ENCODE results near the gene NEAT1. TPM values are rescaled to one million over a fixed set of nuclear protein-coding genes. Genes with fewer than 3 reads are reported as not detected.

Gene NEAT1
- total RNA-seq, 4 donors from 2014 or later, result 537 to 773 (median 608) TPM

GRCh38 chr11:65418431-65418680 is 4.2 kb upstream of the NEAT1 start:
- TF ChIP-seq CTCF (IDR thresholded peaks at IDR 0.05; ENCODE audit: low read depth), result no peak

GRCh38 chr11:65418681-65419459 is 3.7 kb upstream of the NEAT1 start:
- no peak for TF ChIP-seq CTCF (IDR thresholded peaks at IDR 0.05; ENCODE audit: low read depth)

- TF ChIP-seq CTCF (IDR thresholded peaks at IDR 0.05; ENCODE audit: low read depth), result no peak
Measured at GRCh38 chr11:65419460-65419771, 3.2 kb upstream of the NEAT1 start.

GRCh38 chr11:65419772-65420481 is 2.7 kb upstream of the NEAT1 start:
- no peak for TF ChIP-seq CTCF (IDR thresholded peaks at IDR 0.05; ENCODE audit: low read depth)

GRCh38 chr11:65420506-65420905 is 2.1 kb upstream of the NEAT1 start:
- TF ChIP-seq CTCF (IDR thresholded peaks at IDR 0.05; ENCODE audit: low read depth), result no peak

- no peak for TF ChIP-seq CTCF (IDR thresholded peaks at IDR 0.05; ENCODE audit: low read depth)
Measured at GRCh38 chr11:65420979-65421793, 1.4 kb upstream of the NEAT1 start.
